ENCODE results near the gene PIGS. TPM values are rescaled to one million over a fixed set of nuclear protein-coding genes. Genes with fewer than 3 reads are reported as not detected.
A peak's percentile ranks its signal among the peaks of the same experiment; 100 is the strongest.

PIGS gene
- total RNA-seq, 1 donor from 2014 or later: 15.2 TPM

GRCh38 chr17:28545141-28545503 lies 26.2 kb downstream of the PIGS start:
- Mint-ChIP-seq H3K27ac (no peak overlapping the region), H3K4me3 (peak overlapping the region; percentile 4)
- no peak overlapping the region for H3K9ac ChIP-seq

GRCh38 chr17:28544402-28545140 lies 26.8 kb downstream of the PIGS start:
- H3K9ac ChIP-seq: no peak overlapping the region
- H3K27ac Mint-ChIP-seq: no peak overlapping the region

More at GRCh38 chr17:28545141-28545503, 26.2 kb downstream of the PIGS start:
- Mint-ChIP-seq H3K36me3 (no peaks in the 10 kb centered on the region), H3K27me3 (ENCODE audit: insufficient read depth, low read depth) (peaks cover 2% of the 10 kb centered on the region), H3K4me1 (peaks cover 31% of the 10 kb centered on the region), H3K9me3 (no peaks in the 10 kb centered on the region)
- no peaks in the 10 kb centered on the region for H3K27me3 ChIP-seq
- TF ChIP-seq CTCF (IDR thresholded peaks at IDR 0.05): no peak
- TF ChIP-seq EZH2phosphoT487 (IDR thresholded peaks at IDR 0.05): no peak
- TF ChIP-seq EZH2 (IDR thresholded peaks at IDR 0.05): no peak
- H3K27ac ChIP-seq: no peak overlapping the region
- H3K4me1 ChIP-seq: peaks cover 26% of the 10 kb centered on the region
- peaks cover 25% of the 10 kb centered on the region for H4K20me1 ChIP-seq (ENCODE audit: low read depth)
- no peaks in the 10 kb centered on the region for H3K9me3 ChIP-seq (ENCODE audit: low read depth)
- no peak overlapping the region for H3K4me3 ChIP-seq
- peaks cover 17% of the 10 kb centered on the region for H3F3A ChIP-seq (ENCODE audit: low read depth)
- no peaks in the 10 kb centered on the region for H3K79me2 ChIP-seq (ENCODE audit: low read depth)
- no peak overlapping the region for H3K4me2 ChIP-seq
- H3K36me3 ChIP-seq: no peaks in the 10 kb centered on the region
- no peak for DNase-seq (ENCODE audit: low spot score)
- no peak overlapping the region for H2AFZ ChIP-seq (replicated peaks)

GRCh38 chr17:28541439-28541838 lies 29.9 kb downstream of the PIGS start:
- Mint-ChIP-seq H3K4me1 (peaks cover 5% of the 10 kb centered on the region), H3K9me3 (no peaks in the 10 kb centered on the region), H3K27ac (no peak overlapping the region), H3K36me3 (no peaks in the 10 kb centered on the region), H3K27me3 (ENCODE audit: insufficient read depth, low read depth) (peaks cover 4% of the 10 kb centered on the region), H3K4me3 (no peak overlapping the region)
- Histone ChIP-seq H3K4me2 (no peak overlapping the region), H3K9me3 (ENCODE audit: low read depth) (no peaks in the 10 kb centered on the region), H3K79me2 (ENCODE audit: low read depth) (no peaks in the 10 kb centered on the region), H3K9ac (no peak overlapping the region), H3K27me3 (no peaks in the 10 kb centered on the region), H3K27ac (no peak overlapping the region), H3K4me1 (peaks cover 7% of the 10 kb centered on the region), H4K20me1 (ENCODE audit: low read depth) (no peaks in the 10 kb centered on the region), H2AFZ (replicated peaks) (no peak overlapping the region), H3K36me3 (no peaks in the 10 kb centered on the region), H3K4me3 (no peak overlapping the region), H3F3A (ENCODE audit: low read depth) (no peaks in the 10 kb centered on the region)
- DNase-seq (ENCODE audit: low spot score): no peak
- no peak for TF ChIP-seq EZH2 (IDR thresholded peaks at IDR 0.05)
- TF ChIP-seq EZH2phosphoT487 (IDR thresholded peaks at IDR 0.05): no peak
- TF ChIP-seq CTCF (IDR thresholded peaks at IDR 0.05): no peak

More at GRCh38 chr17:28544402-28545140, 26.8 kb downstream of the PIGS start:
- Histone ChIP-seq H3K36me3 (no peaks in the 10 kb centered on the region), H4K20me1 (ENCODE audit: low read depth) (peaks cover 19% of the 10 kb centered on the region), H2AFZ (replicated peaks) (no peak overlapping the region), H3K9me3 (ENCODE audit: low read depth) (no peaks in the 10 kb centered on the region), H3K4me2 (peak overlapping the region; percentile 29), H3K4me3 (no peak overlapping the region), H3K4me1 (peaks cover 21% of the 10 kb centered on the region), H3F3A (ENCODE audit: low read depth) (peaks cover 12% of the 10 kb centered on the region), H3K27me3 (no peaks in the 10 kb centered on the region), H3K27ac (no peak overlapping the region), H3K79me2 (ENCODE audit: low read depth) (no peaks in the 10 kb centered on the region)
- TF ChIP-seq EZH2phosphoT487 (IDR thresholded peaks at IDR 0.05) (no peak), EZH2 (IDR thresholded peaks at IDR 0.05) (no peak), CTCF (IDR thresholded peaks at IDR 0.05) (no peak)
- no peaks in the 10 kb centered on the region for H3K36me3 Mint-ChIP-seq
- peaks cover 25% of the 10 kb centered on the region for H3K4me1 Mint-ChIP-seq
- DNase-seq (ENCODE audit: low spot score): no peak
- peak overlapping the region; percentile 4 for H3K4me3 Mint-ChIP-seq
- peaks cover 2% of the 10 kb centered on the region for H3K27me3 Mint-ChIP-seq (ENCODE audit: insufficient read depth, low read depth)
- no peaks in the 10 kb centered on the region for H3K9me3 Mint-ChIP-seq
